Naive thymus-derived CD8-positive, alpha-beta T cell (primary cell): ENCODE measurements around the gene STKLD1. TPM values are rescaled to one million over a fixed set of nuclear protein-coding genes. Genes with fewer than 3 reads are reported as not detected.

Experiments
- ATAC-seq, 2 donors: fragments of 150-1000 bp; cut with Tn5 transposase in 1 of 2; sonication (Bioruptor Pico), chemical (Tn5 transposase) in 1 of 2; 1 replicate in 1 of 2; 2 replicates in 1 of 2; pipeline ENCODE4 v1.10.0; 2021; ENCODE audit warnings: mild to moderate bottlenecking in 2 of 2, moderate library complexity in 2 of 2
- POLR2A ChIA-PET: fragments of 350-600 bp; sonication (Branson Sonifier 250); formaldehyde crosslinking; loops from one replicate; lab custom pipeline; 2021; ENCODE audit warnings: antibody characterized with exemption; lab: Charles Lee
- DNase-seq, 10 donors: peaks; one replicate each; pipeline versions ENCODE4 v3.0.0 to v3.0.0-alpha.2; 2020 to 2022
- H3K27ac Mint-ChIP-seq, 10 donors: one replicate each; pipeline ENCODE4 v1.8.0; 2020 to 2022; ENCODE audit warnings: mild to moderate bottlenecking in 10 of 10, mixed read lengths in 10 of 10, moderate library complexity in 4 of 10, inconsistent platforms in 1 of 10
- H3K27me3 Mint-ChIP-seq, 5 donors: one replicate each; pipeline ENCODE4 v1.8.0; 2021 to 2022; ENCODE audit warnings: mixed read lengths in 5 of 5
- H3K36me3 Mint-ChIP-seq, 3 donors: one replicate each; pipeline ENCODE4 v1.8.0; 2020 to 2022; ENCODE audit warnings: mixed read lengths in 3 of 3, mild to moderate bottlenecking in 2 of 3, inconsistent platforms in 1 of 3
- H3K4me1 Mint-ChIP-seq, 4 donors: one replicate each; pipeline ENCODE4 v1.8.0; 2021 to 2022; ENCODE audit warnings: mixed read lengths in 4 of 4
- H3K4me3 Mint-ChIP-seq, 10 donors: one replicate each; pipeline ENCODE4 v1.8.0; 2020 to 2022; ENCODE audit warnings: mild to moderate bottlenecking in 10 of 10, mixed read lengths in 10 of 10, moderate library complexity in 6 of 10, inconsistent platforms in 1 of 10
- H3K9me3 Mint-ChIP-seq, 9 donors: one replicate each; pipeline ENCODE4 v1.8.0; 2020 to 2022; ENCODE audit warnings: mixed read lengths in 9 of 9, mild to moderate bottlenecking in 3 of 9, inconsistent platforms in 1 of 9, moderate library complexity in 1 of 9
- polyA plus RNA-seq, 3 donors: library from polyadenylated mRNA; unstranded; fragments of 300-500 nt; fragmentation: Illumina TruSeq; gene quantifications; one replicate each; pipeline ENCODE4 v1.2.3, GENCODE V29; 2021
- total RNA-seq, 8 experiments: library from RNA in 2 of 8; stranded (reverse) in 2 of 8; gene quantifications; one replicate each; pipeline ENCODE4 v1.2.3 and lab custom pipeline; 2021 to 2026

STKLD1 gene
- total and polyA plus RNA-seq, 5 experiments from 2014 or later = 0.35 to 2.3 (median 1.3) TPM; not detected in 1

DNA sequence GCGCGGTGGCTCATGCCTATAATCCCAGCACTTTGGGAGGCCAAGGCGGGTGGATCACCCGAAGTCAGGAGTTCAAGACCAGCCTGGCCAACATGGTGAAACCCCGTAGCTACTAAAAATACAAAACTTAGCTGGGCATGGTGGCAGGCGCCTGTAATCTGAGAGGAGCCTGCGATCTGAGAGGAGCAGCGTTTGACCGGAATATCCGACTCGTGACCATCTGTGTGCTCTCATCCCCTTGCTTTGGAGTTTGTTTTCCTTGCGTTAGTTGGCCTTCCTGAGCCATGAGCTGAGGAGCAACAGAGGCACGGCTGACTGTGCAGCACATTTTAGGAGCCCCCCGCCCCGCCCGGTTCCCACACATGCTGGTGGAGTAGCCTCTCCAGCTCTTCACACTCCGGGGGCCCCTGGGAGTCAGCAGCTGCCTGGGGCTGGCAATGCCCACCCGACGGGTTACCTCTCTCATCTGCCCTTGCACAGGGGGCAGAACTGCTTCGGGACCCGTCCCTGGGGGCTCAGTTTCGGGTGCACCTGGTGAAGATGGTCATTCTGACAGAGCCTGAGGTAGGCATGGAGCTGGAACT, 49.0 kb downstream of the STKLD1 start:
- H3K27me3 Mint-ChIP-seq = peaks cover 7 to 37% (median 11%) of the 10 kb centered on the region in 5 donors
- H3K27ac Mint-ChIP-seq = peak overlapping the region in 1 of 10 donors; percentile 65
- ATAC-seq (no peak), DNase-seq (no peak)
- H3K9me3 Mint-ChIP-seq = no peaks in the 10 kb centered on the region
- peak overlapping the region in 1 of 10 donors; percentile 34 for H3K4me3 Mint-ChIP-seq
- H3K4me1 Mint-ChIP-seq = peaks cover 5 to 20% (median 14%) of the 10 kb centered on the region in 4 donors
- POLR2A ChIA-PET = no interaction called here
- H3K36me3 Mint-ChIP-seq = no peaks in the 10 kb centered on the region

- POLR2A ChIA-PET = no interaction called here
- no peak for ATAC-seq
- no peak for DNase-seq
- Mint-ChIP-seq H3K27ac (no peak overlapping the region), H3K36me3 (no peaks in the 10 kb centered on the region), H3K9me3 (no peaks in the 10 kb centered on the region), H3K4me1 (peaks cover 5 to 17% (median 13%) of the 10 kb centered on the region in 4 donors), H3K27me3 (peaks cover 7 to 37% (median 13%) of the 10 kb centered on the region in 5 donors), H3K4me3 (no peak overlapping the region)
These were observed 49.8 kb downstream of the STKLD1 start for GRCh38 chr9:133426011-133426410.

- H3K27me3 Mint-ChIP-seq = peaks cover 7 to 37% (median 13%) of the 10 kb centered on the region in 5 donors
- H3K27ac Mint-ChIP-seq = no peak overlapping the region
- no peaks in the 10 kb centered on the region for H3K36me3 Mint-ChIP-seq
- DNase-seq = no peak
- H3K4me3 Mint-ChIP-seq = peak overlapping the region; percentile 31 to 68 (median 51)
- POLR2A ChIA-PET = no interaction called here
- H3K4me1 Mint-ChIP-seq = peaks cover 1 to 10% (median 8%) of the 10 kb centered on the region in 4 donors
- no peaks in the 10 kb centered on the region for H3K9me3 Mint-ChIP-seq
- no peak for ATAC-seq
These were observed 51.6 kb downstream of the STKLD1 start for GRCh38 chr9:133427658-133428348.

GRCh38 chr9:133428617-133429101, 52.5 kb downstream of the STKLD1 start:
- H3K9me3 Mint-ChIP-seq = no peaks in the 10 kb centered on the region
- ATAC-seq (peak in 1 of 2 donors; percentile 70), DNase-seq (no peak)
- H3K4me3 Mint-ChIP-seq = peak overlapping the region in 3 of 10 donors; percentile 18 to 80 (median 66)
- H3K27ac Mint-ChIP-seq = no peak overlapping the region
- H3K27me3 Mint-ChIP-seq = peaks cover 7 to 37% (median 13%) of the 10 kb centered on the region in 5 donors
- no peaks in the 10 kb centered on the region for H3K36me3 Mint-ChIP-seq
- POLR2A ChIA-PET = no interaction called here
- peaks cover 1 to 10% (median 8%) of the 10 kb centered on the region in 4 donors for H3K4me1 Mint-ChIP-seq

GRCh38 chr9:133429214-133429613, 53.0 kb downstream of the STKLD1 start:
- ATAC-seq (peak in 1 of 2 donors; percentile 15), DNase-seq (no peak)
- POLR2A ChIA-PET = no interaction called here
- H3K27ac Mint-ChIP-seq = no peak overlapping the region
- no peaks in the 10 kb centered on the region for H3K9me3 Mint-ChIP-seq
- peaks cover 7 to 37% (median 13%) of the 10 kb centered on the region in 5 donors for H3K27me3 Mint-ChIP-seq
- peaks cover 1 to 10% (median 8%) of the 10 kb centered on the region in 4 donors for H3K4me1 Mint-ChIP-seq
- peak overlapping the region in 2 of 10 donors; percentile 80 to 84 for H3K4me3 Mint-ChIP-seq
- H3K36me3 Mint-ChIP-seq = no peaks in the 10 kb centered on the region

- H3K4me1 Mint-ChIP-seq = peaks cover under 1 to 10% (median 8%) of the 10 kb centered on the region in 4 donors
- H3K9me3 Mint-ChIP-seq = no peaks in the 10 kb centered on the region
- peak overlapping the region in 6 of 10 donors; percentile 20 to 84 (median 54) for H3K4me3 Mint-ChIP-seq
- no peaks in the 10 kb centered on the region for H3K36me3 Mint-ChIP-seq
- H3K27ac Mint-ChIP-seq = no peak overlapping the region
- POLR2A ChIA-PET = no interaction called here
- ATAC-seq = peak; percentile 42 to 76
- DNase-seq = peak in 2 of 10 donors; percentile 18 to 25
- peaks cover 5 to 32% (median 13%) of the 10 kb centered on the region in 5 donors for H3K27me3 Mint-ChIP-seq
These were observed 53.5 kb downstream of the STKLD1 start for GRCh38 chr9:133429641-133430161.

- Mint-ChIP-seq H3K36me3 (no peaks in the 10 kb centered on the region), H3K9me3 (no peaks in the 10 kb centered on the region), H3K4me3 (peak overlapping the region in 8 of 10 donors; percentile 5 to 80 (median 34)), H3K4me1 (peaks cover 0 to 10% (median 8%) of the 10 kb centered on the region in 4 donors), H3K27ac (peak overlapping the region in 1 of 10 donors; percentile 59), H3K27me3 (peaks cover 4 to 31% (median 15%) of the 10 kb centered on the region in 5 donors)
- POLR2A ChIA-PET = no interaction called here
- no peak for ATAC-seq
- DNase-seq = no peak
These were observed 54.1 kb downstream of the STKLD1 start for GRCh38 chr9:133430244-133430643.

- peaks cover 0 to 6% (median 4%) of the 10 kb centered on the region in 4 donors for H3K4me1 Mint-ChIP-seq
- H3K36me3 Mint-ChIP-seq = no peaks in the 10 kb centered on the region
- no peak for DNase-seq
- no peak for ATAC-seq
- POLR2A ChIA-PET = interaction anchor here (0.7 kb wide), 1 partner anchor 26 kb away, joined by 3 read pairs; no protein-coding TSS in a partner anchor
- H3K4me3 Mint-ChIP-seq = no peak overlapping the region
- H3K9me3 Mint-ChIP-seq = no peaks in the 10 kb centered on the region
- no peak overlapping the region for H3K27ac Mint-ChIP-seq
- peaks cover 0 to 6% (median 4%) of the 10 kb centered on the region in 5 donors for H3K27me3 Mint-ChIP-seq
These were observed 57.2 kb downstream of the STKLD1 start for GRCh38 chr9:133433351-133433843.

DNA sequence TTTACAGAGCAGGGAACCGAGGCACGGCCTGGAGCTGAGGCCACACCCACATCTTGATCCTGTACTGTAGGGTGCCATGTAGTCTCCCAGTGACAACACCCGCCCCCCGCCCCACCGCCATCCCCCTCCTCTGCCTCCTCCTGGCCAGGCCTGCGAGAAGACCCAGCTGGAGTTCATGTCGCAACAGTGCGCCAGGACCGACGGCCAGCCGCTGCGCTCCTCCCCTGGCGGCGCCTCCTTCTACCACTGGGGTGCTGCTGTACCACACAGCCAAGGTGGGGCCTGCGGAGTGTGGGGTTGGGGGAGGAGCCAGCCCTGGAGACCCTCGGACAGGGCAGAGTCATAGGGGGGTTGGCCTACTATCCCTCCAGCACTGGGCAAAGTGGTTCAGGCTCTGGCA, 60.5 kb downstream of the STKLD1 start:
- DNase-seq = no peak
- Mint-ChIP-seq H3K27me3 (peaks cover 0 to 3% (median 0%) of the 10 kb centered on the region in 5 donors), H3K4me1 (peaks cover 0 to 8% (median under 1%) of the 10 kb centered on the region in 4 donors), H3K27ac (no peak overlapping the region), H3K4me3 (no peak overlapping the region), H3K9me3 (no peaks in the 10 kb centered on the region), H3K36me3 (no peaks in the 10 kb centered on the region)
- POLR2A ChIA-PET = no interaction called here
- no peak for ATAC-seq

DNA sequence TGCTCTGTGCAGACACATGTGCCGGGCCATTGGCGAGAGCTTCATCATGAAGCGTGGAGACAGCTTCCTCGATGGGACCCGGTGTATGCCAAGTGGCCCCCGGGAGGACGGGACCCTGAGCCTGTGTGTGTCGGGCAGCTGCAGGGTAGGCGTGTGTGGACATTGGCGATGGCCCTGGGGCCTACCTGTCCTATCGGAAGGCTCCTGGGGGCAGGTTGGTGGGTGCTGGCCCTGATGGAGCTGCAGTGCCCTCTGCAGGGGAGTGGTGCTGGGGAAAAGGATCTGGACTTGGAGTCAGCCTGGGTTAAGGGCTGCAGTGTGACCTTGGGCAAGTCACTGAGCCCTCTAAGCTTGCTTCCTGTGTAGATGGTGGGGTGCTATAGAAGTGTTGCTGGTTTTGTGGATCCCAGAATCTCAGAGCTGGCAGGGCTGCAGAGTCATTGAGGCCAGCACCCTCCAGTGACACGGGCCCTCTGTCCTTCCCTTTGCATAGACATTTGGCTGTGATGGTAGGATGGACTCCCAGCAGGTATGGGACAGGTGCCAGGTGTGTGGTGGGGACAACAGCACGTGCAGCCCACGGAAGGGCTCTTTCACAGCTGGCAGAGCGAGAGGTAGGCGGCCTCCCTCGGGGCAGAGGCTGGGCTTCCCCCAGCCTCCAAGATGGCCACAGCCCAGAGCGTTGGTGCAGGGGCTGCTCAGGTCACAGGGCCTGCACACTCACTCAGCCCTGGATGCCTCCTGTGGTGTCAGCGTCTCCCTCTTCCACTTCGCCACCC, 61.8 kb downstream of the STKLD1 start:
- no peak for ATAC-seq
- H3K27me3 Mint-ChIP-seq = peaks cover 0 to 3% (median 0%) of the 10 kb centered on the region in 5 donors
- no peak overlapping the region for H3K4me3 Mint-ChIP-seq

DNA sequence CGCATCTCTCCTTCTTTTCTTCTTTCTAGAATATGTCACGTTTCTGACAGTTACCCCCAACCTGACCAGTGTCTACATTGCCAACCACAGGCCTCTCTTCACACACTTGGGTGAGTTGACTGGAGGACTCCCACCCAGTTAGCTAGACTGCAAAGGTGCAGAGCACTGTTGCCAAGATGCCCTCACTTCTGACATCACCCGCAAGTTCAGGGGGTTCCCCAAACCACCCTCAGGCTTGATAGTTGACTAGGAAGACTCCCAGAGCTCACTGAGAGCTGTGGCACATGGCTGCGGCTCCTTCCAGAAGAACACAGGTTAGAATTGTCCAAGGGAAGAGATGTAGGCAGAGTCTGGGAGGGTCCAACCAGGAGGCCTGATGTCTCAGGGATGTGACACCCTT, 63.2 kb downstream of the STKLD1 start:
- Mint-ChIP-seq H3K36me3 (no peaks in the 10 kb centered on the region), H3K9me3 (no peaks in the 10 kb centered on the region), H3K4me1 (peaks cover 0 to 8% (median 1%) of the 10 kb centered on the region in 4 donors), H3K4me3 (no peak overlapping the region), H3K27ac (peak overlapping the region in 2 of 10 donors; percentile 50 to 56), H3K27me3 (peaks cover 0 to 3% (median 0%) of the 10 kb centered on the region in 5 donors)
- ATAC-seq (no peak), DNase-seq (no peak)
- POLR2A ChIA-PET = interaction anchor here (0.5 kb wide), 1 partner anchor 310 kb away, joined by 4 read pairs; no protein-coding TSS in a partner anchor

More for the DNA sequence above, 61.8 kb downstream of the STKLD1 start:
- no peak overlapping the region for H3K27ac Mint-ChIP-seq
- POLR2A ChIA-PET = interaction anchor here (1.1 kb wide), 1 partner anchor 20 kb away, joined by 3 read pairs; the partner anchor contains the start of gene REXO4
- H3K4me1 Mint-ChIP-seq = peaks cover 0 to 8% (median 1%) of the 10 kb centered on the region in 4 donors
- no peak for DNase-seq
- H3K9me3 Mint-ChIP-seq = no peaks in the 10 kb centered on the region
- H3K36me3 Mint-ChIP-seq = no peaks in the 10 kb centered on the region

- ATAC-seq = peak; percentile 33 to 80
- Mint-ChIP-seq H3K27me3 (no peaks in the 10 kb centered on the region), H3K36me3 (no peaks in the 10 kb centered on the region), H3K4me3 (no peak overlapping the region), H3K27ac (peak overlapping the region in 2 of 10 donors; percentile 15 to 73), H3K9me3 (no peaks in the 10 kb centered on the region), H3K4me1 (peaks cover 0 to 8% (median 1%) of the 10 kb centered on the region in 4 donors)
- no peak for DNase-seq
- POLR2A ChIA-PET = no interaction called here
These were observed 64.7 kb downstream of the STKLD1 start for GRCh38 chr9:133440874-133441273.
